IMR-90 (cell line): ENCODE measurements around the gene MS4A10.

Experiments used
- BHLHE40 ChIP-seq: fragments of 150-350 bp; IDR thresholded peaks from 2 replicates; pipeline ENCODE4 v1.6.1; 2016; ENCODE audit warnings: mild to moderate bottlenecking, low read depth, low read length
- CEBPB ChIP-seq: IDR thresholded peaks from 2 replicates; pipeline ENCODE4 v1.6.1; 2012; ENCODE audit warnings: low read depth, low read length, improper control_type of control experiment
- CHD1 ChIP-seq: IDR thresholded peaks from 2 replicates; pipeline ENCODE4 v1.6.1; 2012; ENCODE audit warnings: low read depth, low read length, improper control_type of control experiment
- CTCF ChIP-seq: conservative IDR thresholded peaks from 2 replicates; pipeline ENCODE4 v1.5.1; 2012; ENCODE audit warnings: mild to moderate bottlenecking, low read depth, low read length, improper control_type of control experiment
- ELK1 ChIP-seq: fragments of 150-350 bp; IDR thresholded peaks from 2 replicates; pipeline ENCODE4 v1.6.1; 2016; ENCODE audit warnings: low read depth, mild to moderate bottlenecking, low read length, moderate library complexity, borderline replicate concordance
- FOS ChIP-seq: fragments of 150-350 bp; IDR thresholded peaks from 2 replicates; pipeline ENCODE4 v1.6.1; 2016; ENCODE audit warnings: low read depth, low read length
- MAFK ChIP-seq: IDR thresholded peaks from 2 replicates; pipeline ENCODE4 v1.6.1; 2012; ENCODE audit warnings: low read depth, low read length, improper control_type of control experiment
- MAZ ChIP-seq: IDR thresholded peaks from 2 replicates; pipeline ENCODE4 v1.6.1; 2012; ENCODE audit warnings: low read depth, mild to moderate bottlenecking, low read length, improper control_type of control experiment, moderate library complexity, borderline replicate concordance
- MXI1 ChIP-seq: IDR thresholded peaks from 2 replicates; pipeline ENCODE4 v1.6.1; 2012; ENCODE audit warnings: low read depth, mild to moderate bottlenecking, low read length, moderate library complexity, borderline replicate concordance
- NFE2L2 ChIP-seq: fragments of 150-350 bp; IDR thresholded peaks from 2 replicates; pipeline ENCODE4 v1.6.1; 2016; ENCODE audit warnings: low read depth, mild to moderate bottlenecking, low read length
- POLR2A ChIP-seq: IDR thresholded peaks from 2 replicates; pipeline ENCODE4 v1.6.1; 2012; ENCODE audit warnings: mild to moderate bottlenecking, low read depth, low read length
- RAD21 ChIP-seq: IDR thresholded peaks from 2 replicates; pipeline ENCODE4 v1.6.1; 2012; ENCODE audit warnings: low read length, improper control_type of control experiment
- RFX5 ChIP-seq: IDR thresholded peaks from 2 replicates; pipeline ENCODE4 v1.8.0; 2012; ENCODE audit warnings: low read depth, mild to moderate bottlenecking, low read length, moderate library complexity
- USF2 ChIP-seq: fragments of 150-350 bp; IDR thresholded peaks from 2 replicates; pipeline ENCODE4 v1.6.1; 2017; ENCODE audit warnings: mild to moderate bottlenecking, antibody characterized with exemption, low read length, low read depth

- TF ChIP-seq RAD21 (no peak), CTCF (no peak), BHLHE40 (no peak), USF2 (no peak), CHD1 (no peak), RFX5 (no peak), CEBPB (no peak), POLR2A (no peak), ELK1 (no peak), MXI1 (no peak), MAFK (no peak), MAZ (no peak), NFE2L2 (no peak), FOS (no peak)
These were observed 5.1 kb upstream of the MS4A10 start for GRCh38 chr11:60780065-60780464.
